Measurements from ENCODE around the gene SIGLEC15.
"Not testable (repeated sequence)": the region's sequence is repeated elsewhere in the genome, so short reads cannot be mapped to it uniquely, and the experiment has no call there.

The SIGLEC15 gene, protein sequence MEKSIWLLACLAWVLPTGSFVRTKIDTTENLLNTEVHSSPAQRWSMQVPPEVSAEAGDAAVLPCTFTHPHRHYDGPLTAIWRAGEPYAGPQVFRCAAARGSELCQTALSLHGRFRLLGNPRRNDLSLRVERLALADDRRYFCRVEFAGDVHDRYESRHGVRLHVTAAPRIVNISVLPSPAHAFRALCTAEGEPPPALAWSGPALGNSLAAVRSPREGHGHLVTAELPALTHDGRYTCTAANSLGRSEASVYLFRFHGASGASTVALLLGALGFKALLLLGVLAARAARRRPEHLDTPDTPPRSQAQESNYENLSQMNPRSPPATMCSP

DNA sequence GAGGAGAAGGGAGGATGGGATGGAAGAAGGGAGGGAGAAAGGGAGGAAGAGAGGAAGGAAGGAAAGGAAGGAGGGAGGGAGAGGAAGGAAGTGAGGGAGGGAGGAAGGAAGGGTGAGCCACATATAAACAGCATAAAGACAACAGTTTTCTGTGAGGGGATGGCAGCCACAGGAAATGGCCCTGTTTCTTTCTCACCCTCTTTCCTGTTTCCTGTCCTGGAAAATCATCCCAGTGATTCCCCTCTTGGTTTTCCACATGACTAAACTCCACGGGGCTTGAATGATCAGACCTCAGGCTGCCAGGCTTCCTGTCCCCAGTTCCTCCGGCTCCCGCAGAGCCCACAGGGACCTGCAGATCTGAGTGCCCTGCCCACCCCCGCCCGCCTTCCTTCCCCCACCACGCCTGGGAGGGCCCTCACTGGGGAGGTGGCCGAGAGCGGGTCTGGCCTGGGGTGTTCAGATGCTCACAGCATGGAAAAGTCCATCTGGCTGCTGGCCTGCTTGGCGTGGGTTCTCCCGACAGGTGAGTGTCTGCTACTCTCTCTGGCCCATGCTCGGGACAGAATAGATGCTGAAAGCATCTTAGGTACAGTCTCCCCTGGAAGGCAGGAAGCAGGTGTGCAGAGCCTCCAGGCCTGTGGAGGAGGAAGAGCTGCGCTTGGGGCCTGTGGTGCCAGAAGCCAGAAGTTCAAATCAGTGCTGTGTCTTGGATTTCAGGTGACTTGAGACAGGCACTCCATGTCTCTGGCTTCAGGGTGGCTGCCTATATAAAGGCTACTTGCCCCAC lies at the start of gene SIGLEC15:
SIGLEC15 (plus strand) TSS at position 418 of the 787 bp plus-strand sequence; CDS start at position 472, 54 bp downstream.
- no peak for DNase-seq

DNA sequence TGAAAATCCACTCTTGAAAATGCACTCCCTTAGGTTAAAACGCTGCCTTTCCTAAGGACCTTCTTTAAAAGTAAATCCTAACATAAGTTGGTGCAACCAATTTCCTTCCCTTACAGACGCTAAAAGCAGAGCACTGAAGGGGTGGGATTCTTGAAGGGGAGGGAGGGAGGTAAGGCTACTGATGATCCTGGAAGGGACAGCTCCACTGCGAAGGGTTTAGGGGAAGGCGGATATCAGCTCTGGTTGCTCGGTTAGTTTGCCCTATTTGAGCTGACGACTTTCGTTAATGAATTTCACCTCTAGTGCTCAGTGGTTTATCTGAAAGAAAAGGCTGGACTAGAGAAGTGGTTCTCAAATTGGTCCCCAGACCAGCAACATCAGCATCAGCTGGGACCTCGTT lies 49.7 kb upstream of the SIGLEC15 start:
- DNase-seq: no peak

DNA sequence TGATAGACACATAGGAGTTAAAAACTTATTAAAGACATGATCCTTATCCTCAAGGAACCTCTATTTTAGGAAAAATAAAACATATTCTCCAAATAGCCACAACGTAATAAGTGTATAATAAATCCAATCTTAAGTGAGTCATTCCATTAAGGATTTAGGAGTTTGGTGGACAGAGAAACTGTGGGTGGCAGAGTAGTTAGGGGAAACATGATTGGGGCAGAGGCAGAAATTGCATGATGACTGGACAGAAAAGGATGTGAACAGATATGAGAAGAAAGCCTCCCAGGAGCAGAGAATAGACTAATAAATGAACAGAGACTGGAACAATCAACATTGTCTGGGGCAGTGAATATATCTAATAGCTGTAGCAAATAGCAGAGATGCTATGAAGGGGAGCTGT lies 48.1 kb upstream of the SIGLEC15 start:
- DNase-seq: no peak

DNA sequence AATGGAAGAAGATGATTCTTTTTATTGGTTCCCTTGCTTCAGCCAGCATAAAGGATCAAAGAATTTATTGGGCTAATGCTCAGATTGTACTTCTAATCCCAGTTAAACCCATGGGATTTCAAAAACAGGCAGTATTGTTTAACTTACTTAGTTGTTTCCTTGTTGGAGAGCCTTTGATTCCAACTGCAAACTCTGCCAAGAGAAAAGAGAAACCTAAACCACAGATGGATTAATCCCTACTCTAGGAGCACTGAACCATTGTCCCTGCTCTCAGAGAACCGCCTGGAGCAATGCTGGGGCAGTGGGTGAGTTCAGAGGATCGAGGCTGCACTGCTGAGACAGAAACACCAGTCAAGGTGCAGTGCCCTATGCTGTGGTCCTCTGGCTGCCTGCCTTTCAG lies 44.9 kb upstream of the SIGLEC15 start:
- DNase-seq: no peak

DNA sequence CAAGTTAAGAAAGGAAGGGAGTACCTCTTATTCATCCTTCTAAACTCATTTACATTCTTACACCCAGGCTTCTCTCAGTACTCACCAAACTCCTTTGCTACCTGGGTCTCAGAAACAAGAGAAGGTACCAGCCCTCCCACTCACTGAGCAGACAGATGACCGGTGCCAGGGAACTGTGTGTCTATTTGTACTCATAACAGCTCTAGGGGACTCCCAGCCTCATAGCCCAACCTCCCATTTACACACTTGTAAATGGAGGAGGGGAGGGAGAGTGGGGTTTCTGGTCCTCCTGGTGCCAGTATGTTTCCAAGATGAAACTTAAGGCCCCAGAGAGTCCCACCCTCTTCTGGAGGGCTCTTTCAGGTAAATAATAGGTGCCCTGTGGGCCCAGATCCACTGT lies 42.8 kb upstream of the SIGLEC15 start:
- DNase-seq: no peak

DNA sequence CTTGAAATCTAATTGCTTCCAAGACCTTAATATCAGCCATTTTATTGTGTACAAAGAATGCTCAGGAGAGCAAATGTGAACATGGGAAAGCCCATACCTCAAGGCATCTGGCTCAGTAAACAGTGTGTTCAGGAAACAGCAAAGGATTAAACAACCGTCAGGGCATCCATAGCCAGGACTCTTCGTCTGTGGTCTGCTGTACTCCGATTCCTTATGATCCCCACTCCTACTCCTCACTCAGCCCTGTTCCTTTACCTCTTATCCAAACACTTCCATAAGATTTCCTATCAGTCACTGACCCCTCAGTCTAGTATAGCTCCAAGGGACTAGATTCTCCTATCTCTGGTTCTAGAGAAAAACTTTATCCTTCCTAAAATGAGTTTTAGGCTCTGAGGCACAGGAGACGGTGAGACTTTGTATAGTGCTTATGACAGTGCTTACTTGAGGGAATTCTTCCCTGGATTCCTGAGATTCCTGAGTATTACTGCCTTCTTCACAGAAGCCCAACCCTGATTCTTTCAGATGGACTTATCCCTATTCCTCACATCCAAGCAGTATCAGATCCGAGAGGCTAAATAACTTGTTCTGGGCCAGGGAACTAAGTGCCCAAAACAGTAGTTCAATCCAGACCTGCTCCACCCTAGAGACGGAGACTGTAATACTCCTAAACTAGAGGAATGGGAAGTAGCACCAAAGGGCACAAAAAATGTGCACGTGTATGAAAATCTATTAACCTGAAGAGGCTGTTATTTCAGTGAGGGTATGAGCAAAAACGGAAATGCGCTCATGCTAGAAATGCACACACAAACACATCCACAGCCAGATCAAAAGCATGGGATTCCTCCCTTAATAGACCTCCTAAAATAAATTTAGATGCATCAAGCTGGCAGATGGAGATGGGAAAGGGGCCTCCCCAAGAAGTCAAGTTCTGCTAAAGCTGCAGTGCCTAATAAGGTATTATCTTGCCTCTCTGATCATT lies 42.1 kb upstream of the SIGLEC15 start:
- no peak for DNase-seq

DNA sequence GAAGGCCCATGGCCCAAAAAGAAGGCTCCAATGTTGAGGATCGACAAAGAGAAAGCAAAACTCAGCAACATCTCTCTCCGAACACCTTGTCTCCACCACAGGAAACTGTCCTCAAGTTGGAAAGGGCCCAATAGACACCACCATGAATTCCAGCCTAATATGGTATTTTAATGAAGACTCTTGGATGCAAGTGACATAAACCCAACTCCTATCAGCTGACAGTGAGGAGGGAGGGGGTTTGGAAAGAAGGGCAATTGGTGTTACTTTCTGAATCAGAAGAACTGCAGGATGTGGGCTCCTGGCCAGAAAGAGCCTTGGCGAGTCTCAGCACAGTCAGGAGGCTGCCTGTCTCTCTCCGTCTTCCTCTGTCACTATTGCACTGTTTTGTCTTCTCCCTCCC lies 40.3 kb upstream of the SIGLEC15 start:
- no peak for DNase-seq

DNA sequence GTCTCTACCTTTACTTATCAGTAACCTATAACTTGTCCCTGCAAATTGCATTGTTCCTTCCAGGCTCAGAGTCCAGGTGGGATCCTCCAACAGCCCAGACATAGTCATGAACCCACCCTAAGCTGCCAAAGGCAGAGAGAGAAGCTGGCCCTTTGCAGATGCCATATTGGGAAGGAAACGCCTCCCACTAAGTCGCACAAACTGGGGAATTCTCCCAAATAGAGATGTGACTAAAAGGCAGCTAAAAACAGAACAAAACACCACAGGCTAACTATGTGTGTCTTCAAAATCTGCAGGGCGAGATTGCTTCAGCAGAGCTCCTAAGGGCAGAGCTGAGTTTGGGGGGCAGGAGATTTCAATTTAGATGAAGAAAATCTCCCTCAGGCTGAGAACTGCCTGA lies 38.5 kb upstream of the SIGLEC15 start:
- DNase-seq: no peak

DNA sequence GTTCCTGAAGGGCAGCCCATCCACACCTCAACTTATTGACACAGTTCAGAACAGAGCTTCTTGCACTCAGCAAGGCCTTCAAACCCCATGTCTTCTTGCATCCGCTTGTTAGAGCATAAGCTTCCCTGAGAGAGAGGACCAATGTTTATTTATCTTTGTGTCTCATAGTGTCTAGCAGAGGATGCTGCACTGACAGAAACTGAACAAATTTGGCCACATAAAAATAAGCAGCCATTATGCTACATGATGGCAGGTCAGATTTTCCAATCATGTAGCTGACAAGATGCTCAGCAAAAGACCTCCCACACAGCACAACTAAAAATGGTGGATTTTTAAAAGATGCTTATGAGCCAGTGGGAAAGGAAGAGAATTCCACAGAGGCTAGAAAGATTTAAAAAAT lies 38.1 kb upstream of the SIGLEC15 start:
- DNase-seq: no peak

DNA sequence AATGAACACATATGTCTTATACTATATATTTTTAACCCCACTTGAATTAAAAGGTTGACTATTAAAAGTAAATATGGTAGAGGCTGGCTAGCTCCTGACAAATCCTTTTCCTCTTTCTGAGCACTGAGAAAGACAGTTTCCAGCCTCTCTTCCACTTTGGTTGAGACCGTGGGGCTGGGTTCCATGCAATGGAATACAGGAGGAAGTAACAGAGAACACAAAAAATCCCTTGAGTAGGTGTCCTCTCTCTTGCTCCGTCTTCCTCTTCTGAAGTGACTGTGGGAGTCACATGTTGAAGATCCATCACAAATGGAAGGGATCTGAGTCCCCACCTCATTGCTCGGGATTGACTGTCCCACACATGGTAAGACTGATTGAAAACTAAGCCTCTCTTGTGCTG lies 36.6 kb upstream of the SIGLEC15 start:
- DNase-seq: no peak

DNA sequence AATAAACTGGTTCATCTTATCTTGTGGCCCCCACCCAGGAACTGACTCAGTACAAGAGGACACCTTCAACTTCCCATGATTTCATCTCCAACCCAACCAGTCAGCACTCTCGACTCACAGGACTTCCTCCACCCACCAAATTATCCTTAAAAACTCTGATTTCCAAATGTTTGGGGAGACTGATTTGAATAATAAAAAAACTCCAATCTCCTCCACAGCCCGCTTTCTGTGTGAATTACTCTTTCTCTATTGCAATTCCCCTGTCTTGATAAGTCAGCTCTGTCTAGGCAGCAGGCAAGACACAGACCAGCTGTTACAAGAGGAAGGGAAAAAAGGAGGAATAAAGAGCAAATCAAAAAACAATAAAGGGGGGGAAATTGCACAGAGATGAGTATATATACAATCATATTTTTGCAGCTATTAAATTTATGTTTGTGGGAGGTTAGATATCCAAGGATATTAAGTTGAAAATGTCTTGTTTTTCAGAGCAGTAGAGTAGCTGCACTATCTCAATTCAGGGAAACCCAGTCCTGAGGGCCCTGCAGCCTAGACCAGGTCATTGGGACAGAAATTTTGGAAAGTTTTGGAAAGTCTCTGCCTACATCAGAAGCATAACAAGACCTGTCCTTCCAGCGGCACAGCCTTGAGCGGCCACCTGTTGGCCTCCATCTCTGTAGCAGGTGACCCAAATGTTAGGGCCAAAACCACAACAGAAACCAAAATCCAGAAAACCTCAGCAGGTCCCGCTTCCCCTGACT lies 32.8 kb upstream of the SIGLEC15 start:
- DNase-seq: no peak

DNA sequence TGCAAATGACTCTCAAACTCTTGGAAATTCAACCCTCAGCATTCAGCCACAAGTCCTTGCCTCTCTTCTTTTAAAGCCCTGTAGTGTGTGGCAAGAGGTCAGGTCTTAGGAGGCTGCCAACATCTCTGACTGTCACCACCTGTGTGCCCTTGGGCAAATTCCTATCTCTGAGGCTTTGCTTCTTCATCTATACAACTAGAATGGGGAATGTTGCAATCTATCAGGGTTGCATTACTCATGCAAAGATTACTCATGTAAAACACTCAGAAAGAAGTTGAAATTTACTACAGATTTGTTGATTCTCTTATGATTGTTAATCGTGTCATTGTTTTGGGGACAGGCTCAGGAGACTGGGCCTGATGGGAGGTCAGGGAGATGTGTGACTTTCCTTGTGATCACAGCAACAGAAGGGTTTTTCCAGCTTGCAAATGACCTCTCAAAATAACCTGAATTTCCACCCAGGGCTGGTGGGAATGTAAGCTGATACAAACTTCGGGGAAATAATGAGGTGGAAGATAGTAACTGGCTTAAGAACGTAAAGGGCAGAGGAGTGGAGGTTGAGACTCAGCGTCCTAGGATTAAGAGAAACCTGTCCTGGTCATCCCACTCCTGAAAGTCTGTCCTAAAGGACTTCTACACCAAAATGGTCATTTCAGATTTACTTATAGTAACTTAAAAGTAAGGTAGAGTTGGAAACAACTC lies 32.1 kb upstream of the SIGLEC15 start:
- no peak for DNase-seq

DNA sequence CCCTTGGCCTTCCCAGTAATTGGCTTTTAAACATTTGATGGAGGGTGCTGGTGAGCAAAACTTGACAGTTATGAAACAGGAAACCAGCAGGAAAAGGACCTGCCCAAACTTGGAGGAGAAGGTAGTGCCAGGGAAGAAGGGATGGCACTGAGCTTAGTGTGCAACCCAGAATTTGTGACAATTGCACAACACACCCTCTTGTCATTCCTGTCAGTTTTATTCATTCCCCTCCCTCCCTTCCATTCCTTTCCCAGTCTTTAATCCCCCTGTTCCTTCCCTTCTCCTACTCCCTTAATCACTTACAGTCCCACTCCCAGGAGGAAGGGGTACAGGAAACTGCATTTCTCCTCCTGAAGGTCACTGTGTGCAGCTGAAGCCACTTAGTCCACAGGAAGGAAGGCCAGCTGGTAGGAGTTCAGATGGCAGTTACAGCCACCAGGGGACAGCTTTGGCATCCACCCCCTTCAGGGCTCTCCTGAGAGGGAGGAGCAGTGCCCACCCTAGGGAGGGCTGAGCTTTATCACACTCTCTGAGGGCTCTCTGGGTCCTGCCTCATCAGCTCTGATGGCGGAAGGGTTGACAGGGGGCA lies 24.0 kb upstream of the SIGLEC15 start:
- DNase-seq: no peak

DNA sequence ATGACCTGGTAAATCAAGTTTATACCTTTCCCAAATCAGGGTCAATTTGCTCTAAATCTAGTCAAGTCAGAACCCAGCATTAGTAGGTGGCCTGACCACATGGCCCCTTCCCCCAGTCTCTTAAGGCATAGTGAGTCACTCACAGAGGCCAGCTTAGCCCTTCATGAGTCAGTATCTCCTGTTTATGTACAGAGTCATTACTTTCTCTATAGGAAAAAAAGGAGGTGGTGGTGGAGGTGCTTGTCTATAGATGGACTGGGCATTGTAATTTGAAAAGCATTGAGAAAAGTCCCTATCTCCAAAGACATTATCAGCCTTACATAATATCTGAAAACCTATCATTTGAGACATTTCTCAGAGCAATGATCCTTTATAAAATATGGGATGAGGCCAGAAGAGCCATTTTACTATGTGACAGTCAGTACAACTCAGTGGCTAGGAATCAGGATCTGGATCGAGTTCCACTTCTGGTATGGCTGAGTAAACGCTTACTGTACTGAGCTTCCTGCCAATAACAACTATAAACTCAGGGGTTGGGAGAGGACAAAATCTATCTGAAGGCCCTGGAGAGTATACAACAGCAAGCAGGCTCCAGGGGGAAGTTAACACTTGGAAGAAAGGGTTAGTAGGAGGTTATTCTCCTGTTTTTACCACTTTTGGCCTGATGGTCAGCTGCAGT lies 22.5 kb upstream of the SIGLEC15 start:
- DNase-seq: no peak

DNA sequence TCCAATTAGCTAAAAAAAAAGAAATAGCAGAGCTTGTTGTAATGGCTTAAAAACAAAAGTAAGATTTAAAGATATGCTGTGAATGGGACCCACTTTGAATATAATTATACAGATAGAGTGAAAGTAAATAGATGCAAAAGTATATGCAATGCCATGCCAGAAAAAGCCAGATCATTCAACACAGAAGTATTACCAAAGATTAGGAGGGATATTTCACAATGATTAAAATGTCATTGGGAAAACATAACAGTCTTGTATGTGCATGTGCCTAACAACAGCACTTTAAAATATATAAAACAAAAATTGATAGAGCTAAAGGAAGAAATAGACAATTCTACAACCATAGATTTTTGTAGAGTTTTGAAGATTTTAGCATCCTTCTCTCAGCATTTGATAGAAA lies 19.9 kb upstream of the SIGLEC15 start:
- DNase-seq: no peak

DNA sequence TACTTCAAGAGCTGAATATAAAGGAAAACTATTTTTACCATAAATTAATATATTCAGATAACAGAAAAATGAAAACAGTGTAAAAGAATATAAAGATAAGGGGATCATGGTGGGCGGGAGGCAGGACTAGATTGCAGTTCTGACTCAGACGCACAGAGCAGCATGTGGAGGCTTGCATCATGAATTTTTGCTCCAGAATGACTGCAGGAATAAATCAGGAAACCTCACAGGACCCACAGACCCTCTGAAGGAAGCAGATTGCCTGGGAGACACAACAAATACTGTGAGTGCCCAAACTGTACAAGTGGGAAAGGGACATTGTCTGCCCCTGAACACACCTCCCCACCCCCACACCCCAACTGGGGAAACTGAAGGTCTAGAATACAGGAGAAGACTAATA lies 19.2 kb upstream of the SIGLEC15 start:
- DNase-seq: no peak

DNA sequence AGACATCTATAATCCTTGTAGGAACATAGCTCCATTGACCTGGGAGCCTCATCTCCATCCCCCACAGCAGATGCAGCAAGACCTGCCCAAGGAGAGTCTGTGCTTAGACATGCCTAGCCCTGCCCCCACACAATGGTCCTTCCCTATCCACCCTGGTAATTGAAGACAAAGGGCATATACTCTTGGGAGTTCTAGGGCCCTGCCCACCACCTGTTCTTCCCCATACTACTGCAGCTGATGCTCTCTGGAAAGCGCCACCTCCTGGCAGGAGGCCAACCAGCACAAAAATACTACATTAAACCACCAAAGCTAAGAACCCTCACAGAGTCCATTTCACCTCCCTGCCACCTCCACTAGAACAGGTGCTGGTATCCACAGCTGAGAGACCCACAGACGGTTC lies 18.3 kb upstream of the SIGLEC15 start:
- not testable (repeated sequence) for DNase-seq

DNA sequence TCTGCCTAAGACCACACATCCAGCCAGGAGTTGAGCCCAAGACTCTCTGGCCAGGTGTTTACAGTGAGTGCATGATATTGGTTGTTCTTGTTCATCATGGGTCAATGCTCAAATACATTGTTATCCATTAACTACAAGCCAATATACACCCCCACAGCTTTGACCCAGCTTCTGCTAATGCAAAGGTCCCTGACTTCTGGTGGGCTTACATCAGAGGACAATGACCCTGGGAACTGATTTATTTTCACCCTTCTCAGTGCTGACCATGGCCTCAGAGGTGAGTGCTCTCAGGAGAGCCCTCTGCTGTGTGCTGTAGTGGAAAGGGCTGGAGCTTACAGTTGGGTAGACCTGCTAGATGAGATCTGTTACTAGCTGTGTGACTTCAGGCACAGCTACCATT lies 10.7 kb upstream of the SIGLEC15 start:
- not testable (repeated sequence) for DNase-seq

DNA sequence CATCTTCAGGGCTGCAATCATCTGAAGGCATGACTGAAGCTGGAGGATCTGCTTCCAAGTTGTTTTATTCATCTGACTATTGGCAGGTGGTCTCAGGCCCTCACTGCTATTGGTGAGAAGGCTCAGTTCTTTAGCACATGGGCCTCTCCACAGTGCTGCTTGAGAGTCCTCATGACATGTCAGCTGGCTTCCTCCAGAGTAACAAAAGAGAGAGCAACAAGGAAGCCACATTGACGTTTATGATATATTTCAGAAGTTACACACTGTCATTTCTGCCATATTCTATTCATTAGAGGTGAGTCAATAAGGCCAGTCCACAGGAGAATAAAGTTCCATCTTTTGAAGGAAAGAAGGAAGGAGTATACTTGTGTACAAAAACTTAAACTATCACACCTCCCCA lies 7.9 kb upstream of the SIGLEC15 start:
- DNase-seq: no peak

DNA sequence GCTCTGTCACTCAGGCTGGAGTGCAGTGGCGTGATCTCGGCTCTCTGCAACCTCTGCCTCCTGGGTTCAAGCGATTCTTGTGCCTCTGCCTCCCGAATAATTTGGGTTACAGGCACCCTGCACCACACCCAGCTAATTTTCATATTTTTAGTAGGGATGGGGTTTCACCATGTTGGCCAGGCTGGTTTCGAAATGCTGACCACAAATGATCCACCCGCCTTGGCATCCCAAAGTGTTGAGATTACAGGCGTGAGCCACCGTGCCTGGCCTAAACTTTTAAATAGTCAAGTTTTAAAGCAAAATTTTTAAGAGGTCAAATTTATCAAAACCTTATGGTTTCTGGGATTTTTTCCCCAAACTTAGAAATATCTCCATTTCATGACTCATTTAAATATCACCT lies 6.7 kb upstream of the SIGLEC15 start:
- not testable (repeated sequence) for DNase-seq
